ENCODE measurements around the gene MANSC1.

MANSC1 gene

DNA sequence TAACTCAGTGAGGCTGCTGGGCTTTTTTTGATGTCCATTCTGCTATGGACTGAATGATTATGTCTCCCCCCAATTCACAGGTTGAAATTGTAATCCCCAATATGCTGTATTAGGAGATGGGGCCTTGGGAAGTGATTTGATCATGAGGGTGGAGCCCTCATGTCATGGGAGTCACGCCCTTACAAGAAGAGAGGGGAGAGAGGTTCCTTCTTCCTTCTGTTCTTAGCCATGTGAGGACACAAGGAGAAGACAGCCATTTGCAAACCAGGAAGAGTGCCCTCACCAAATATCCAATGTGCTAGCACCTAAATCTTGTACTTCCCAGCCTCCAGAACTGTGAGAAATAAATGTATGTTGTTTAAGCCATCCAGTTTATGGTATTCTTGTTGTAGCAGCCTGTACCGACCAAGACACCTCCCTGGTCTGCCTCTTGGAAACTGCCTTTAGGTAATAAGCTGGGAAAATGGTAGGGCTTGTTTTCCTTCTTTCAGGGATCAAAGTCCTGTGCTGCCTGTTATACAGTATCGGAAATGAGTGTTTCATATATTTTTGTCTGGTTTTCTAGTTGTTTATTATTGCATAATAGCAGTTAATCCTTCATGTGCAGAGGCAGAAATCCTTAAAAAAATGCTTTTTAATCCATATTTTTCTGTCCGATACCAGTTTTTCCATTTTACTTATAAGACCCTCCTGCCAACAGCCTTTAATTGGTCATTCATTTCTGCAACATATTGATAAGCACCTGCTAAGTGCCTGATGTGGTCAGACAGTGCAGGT lies 23.1 kb upstream of the MANSC1 start:
- peaks cover 0 to 11% (median 7%) of the 10 kb centered on the region in 3 donors for H3K36me3 ChIP-seq
- no peak overlapping the region for H3K4me3 ChIP-seq
- DNase-seq = no peak
- H3K4me1 ChIP-seq = peaks cover 0 to 14% (median 0%) of the 10 kb centered on the region in 4 donors
- TF ChIP-seq CTCF (IDR thresholded peaks at IDR 0.05) = no peak
- no peak overlapping the region for H3K27ac ChIP-seq
- intact Hi-C loops (cut with DNase I; ENCODE audit: low total_unique reads) = no loop called here
- no peaks in the 10 kb centered on the region for H3K27me3 ChIP-seq
- no peaks in the 10 kb centered on the region for H3K9me3 ChIP-seq

GRCh38 chr12:12367482-12367998 lies 17.5 kb upstream of the MANSC1 start:
- H3K4me3 ChIP-seq = no peak overlapping the region
- no peaks in the 10 kb centered on the region for H3K9me3 ChIP-seq
- peaks cover 0 to 14% (median 0%) of the 10 kb centered on the region in 4 donors for H3K4me1 ChIP-seq
- DNase-seq = no peak
- peaks cover 5 to 16% (median 12%) of the 10 kb centered on the region in 3 donors for H3K36me3 ChIP-seq
- intact Hi-C loops (cut with DNase I; ENCODE audit: low total_unique reads) = no loop called here
- TF ChIP-seq CTCF (IDR thresholded peaks at IDR 0.05) = no peak
- H3K27ac ChIP-seq = no peak overlapping the region
- no peaks in the 10 kb centered on the region for H3K27me3 ChIP-seq

DNA sequence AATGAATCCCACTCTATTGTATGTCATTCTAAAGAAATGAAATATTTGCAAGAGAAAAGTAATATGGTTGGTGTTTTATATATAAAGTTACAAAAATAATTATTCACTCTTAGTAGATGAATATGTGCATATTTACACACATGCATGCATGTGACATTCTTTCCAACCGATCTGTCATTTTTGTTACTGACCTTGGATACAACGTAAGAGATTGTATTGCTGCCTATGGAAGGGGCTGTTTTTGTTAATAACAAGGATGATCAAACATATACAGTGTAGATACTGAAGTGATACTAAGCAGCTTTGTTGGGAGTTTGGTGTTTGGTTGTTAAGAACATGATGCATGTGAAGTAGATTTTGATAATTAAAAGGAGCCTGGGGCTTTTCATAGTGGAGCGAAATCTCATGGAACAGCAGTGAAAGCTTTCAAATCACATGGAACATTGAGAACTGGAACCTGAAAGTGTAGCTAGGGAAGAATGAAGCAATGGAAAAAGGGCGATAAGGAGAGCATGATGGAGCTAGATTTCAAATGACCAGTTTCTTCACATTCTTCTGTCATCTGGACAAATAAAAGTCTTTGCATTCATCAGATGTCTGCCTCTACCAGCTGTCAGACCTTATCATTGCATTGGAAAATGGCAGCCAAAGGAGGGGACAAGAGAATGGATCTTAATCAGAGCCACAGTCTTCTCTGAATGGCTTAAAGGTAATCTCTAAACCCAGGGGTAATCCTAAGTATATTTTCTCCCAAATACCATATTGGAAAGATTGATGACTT lies 16.8 kb upstream of the MANSC1 start:
- no peak for TF ChIP-seq CTCF (IDR thresholded peaks at IDR 0.05)
- intact Hi-C loops (cut with DNase I; ENCODE audit: low total_unique reads) = no loop called here
- H3K9me3 ChIP-seq = no peaks in the 10 kb centered on the region
- H3K4me1 ChIP-seq = peaks cover 0 to 14% (median 0%) of the 10 kb centered on the region in 4 donors
- peaks cover 5 to 12% (median 10%) of the 10 kb centered on the region in 3 donors for H3K36me3 ChIP-seq
- H3K27ac ChIP-seq = no peak overlapping the region
- no peak overlapping the region for H3K4me3 ChIP-seq
- DNase-seq = no peak
- no peaks in the 10 kb centered on the region for H3K27me3 ChIP-seq

GRCh38 chr12:12365931-12366431 lies 15.9 kb upstream of the MANSC1 start:
- no peak overlapping the region for H3K27ac ChIP-seq
- H3K36me3 ChIP-seq = peaks cover 5 to 9% (median 8%) of the 10 kb centered on the region in 3 donors
- H3K9me3 ChIP-seq = no peaks in the 10 kb centered on the region
- intact Hi-C loops (cut with DNase I; ENCODE audit: low total_unique reads) = no loop called here
- H3K4me3 ChIP-seq = no peak overlapping the region
- no peak for TF ChIP-seq CTCF (IDR thresholded peaks at IDR 0.05)
- H3K27me3 ChIP-seq = no peaks in the 10 kb centered on the region
- DNase-seq = no peak
- peaks cover 0 to 14% (median 0%) of the 10 kb centered on the region in 4 donors for H3K4me1 ChIP-seq

GRCh38 chr12:12365446-12365802 lies 15.4 kb upstream of the MANSC1 start:
- no peak overlapping the region for H3K4me3 ChIP-seq
- no peak overlapping the region for H3K27ac ChIP-seq
- no peaks in the 10 kb centered on the region for H3K9me3 ChIP-seq
- intact Hi-C loops (cut with DNase I; ENCODE audit: low total_unique reads) = no loop called here
- peaks cover 5 to 9% (median 8%) of the 10 kb centered on the region in 3 donors for H3K36me3 ChIP-seq
- no peak for DNase-seq
- peaks cover 0 to 9% (median 0%) of the 10 kb centered on the region in 4 donors for H3K4me1 ChIP-seq
- H3K27me3 ChIP-seq = no peaks in the 10 kb centered on the region
- no peak for TF ChIP-seq CTCF (IDR thresholded peaks at IDR 0.05)
